Stimulated activated CD4-positive, alpha-beta T cell treated with anti-CD3 and anti-CD28 coated beads, TNF-alpha, amount 100 ng/mL, for 4 hours (primary cell): Measurements from ENCODE around the gene NAA16.
"Not testable (repeated sequence)": the region's sequence is repeated elsewhere in the genome, so short reads cannot be mapped to it uniquely, and the experiment has no call there.

Experiments
- DNase-seq, 3 experiments: peaks; one replicate each; pipeline ENCODE4 v3.0.0-alpha.2; 2020; ENCODE audit warnings: low read depth in 3 of 3

The NAA16 gene

GRCh38 chr13:41354416-41354815 lies 43.3 kb downstream of the NAA16 start:
- no peak for DNase-seq

- not testable (repeated sequence) for DNase-seq
Measured at GRCh38 chr13:41356385-41356648, 45.2 kb downstream of the NAA16 start.

GRCh38 chr13:41356786-41357185 lies 45.7 kb downstream of the NAA16 start:
- no peak for DNase-seq

GRCh38 chr13:41361491-41361890 lies 50.4 kb downstream of the NAA16 start:
- no peak for DNase-seq

GRCh38 chr13:41364043-41364442 lies 53.0 kb downstream of the NAA16 start:
- no peak for DNase-seq

GRCh38 chr13:41365631-41366030 lies 54.6 kb downstream of the NAA16 start:
- DNase-seq = no peak

- DNase-seq = no peak
Measured at GRCh38 chr13:41370736-41371135, 59.7 kb downstream of the NAA16 start.

GRCh38 chr13:41377446-41377845 lies 66.4 kb downstream of the NAA16 start:
- DNase-seq = no peak

- no peak for DNase-seq
Measured at GRCh38 chr13:41382431-41382830, 71.4 kb downstream of the NAA16 start.

GRCh38 chr13:41383386-41383785 lies 72.3 kb downstream of the NAA16 start:
- DNase-seq = no peak

GRCh38 chr13:41384749-41385503 lies 73.9 kb downstream of the NAA16 start:
- DNase-seq = no peak

GRCh38 chr13:41386211-41386610 lies 75.1 kb downstream of the NAA16 start:
- no peak for DNase-seq

GRCh38 chr13:41387576-41387975 lies 76.5 kb downstream of the NAA16 start:
- DNase-seq = no peak

- DNase-seq = no peak
Measured at GRCh38 chr13:41388143-41388881, 77.2 kb downstream of the NAA16 start.

- no peak for DNase-seq
Measured at GRCh38 chr13:41389580-41389979, 78.5 kb downstream of the NAA16 start.

- no peak for DNase-seq
Measured at GRCh38 chr13:41394166-41394565, 83.1 kb downstream of the NAA16 start.

GRCh38 chr13:41398494-41399170 lies 87.6 kb downstream of the NAA16 start:
- DNase-seq = no peak

- no peak for DNase-seq
Measured at GRCh38 chr13:41401366-41401765, 90.3 kb downstream of the NAA16 start.

GRCh38 chr13:41402691-41403511 lies 91.8 kb downstream of the NAA16 start:
- no peak for DNase-seq

- no peak for DNase-seq
Measured at GRCh38 chr13:41403983-41404382, 92.9 kb downstream of the NAA16 start.

GRCh38 chr13:41405367-41405766 lies 94.3 kb downstream of the NAA16 start:
- no peak for DNase-seq

GRCh38 chr13:41407380-41407779 lies 96.3 kb downstream of the NAA16 start:
- no peak for DNase-seq
